Endothelial cell (in vitro differentiated cells): ENCODE results near the gene SLF1. TPM values are rescaled to one million over a fixed set of nuclear protein-coding genes. Genes with fewer than 3 reads are reported as not detected.

Experiments used
- DNase-seq: peaks from one replicate; pipeline ENCODE4 v3.0.0; 2021; ENCODE audit warnings: low spot score
- H3K27ac Mint-ChIP-seq: one replicate; pipeline ENCODE4 v1.8.0; 2021; ENCODE audit warnings: mixed read lengths, inconsistent platforms; ENCODE audit not compliant: unreplicated experiment
- H3K27me3 Mint-ChIP-seq: one replicate; pipeline ENCODE4 v1.8.0; 2021; ENCODE audit warnings: mild to moderate bottlenecking, moderate library complexity, mixed read lengths, inconsistent platforms; ENCODE audit not compliant: unreplicated experiment
- H3K36me3 Mint-ChIP-seq: one replicate; pipeline ENCODE4 v1.8.0; 2021; ENCODE audit warnings: mild to moderate bottlenecking, low read depth, mixed read lengths, inconsistent platforms; ENCODE audit not compliant: unreplicated experiment
- H3K4me1 Mint-ChIP-seq: one replicate; pipeline ENCODE4 v1.8.0; 2021; ENCODE audit warnings: mild to moderate bottlenecking, mixed read lengths, inconsistent platforms; ENCODE audit not compliant: unreplicated experiment
- H3K4me3 Mint-ChIP-seq: one replicate; pipeline ENCODE4 v1.8.0; 2021; ENCODE audit warnings: mild to moderate bottlenecking, mixed read lengths, inconsistent platforms; ENCODE audit not compliant: unreplicated experiment
- H3K9me3 Mint-ChIP-seq: one replicate; pipeline ENCODE4 v1.8.0; 2021; ENCODE audit warnings: mixed read lengths, inconsistent platforms; ENCODE audit not compliant: unreplicated experiment
- CTCF ChIP-seq: fragments of 200-600 bp; sonication (generic); IDR thresholded peaks from one replicate; pipeline ENCODE4 v1.5.0; 2021; ENCODE audit warnings: antibody characterized with exemption; ENCODE audit not compliant: unreplicated experiment
- total RNA-seq: library from RNA; stranded (reverse); fragmentation: NEBNext Ultra II Directional; extraction: Animal tissue kit (Norgen Biotek cat#: 25700); gene quantifications from one replicate; pipeline ENCODE4 v1.2.1, GENCODE V29; 2021; ENCODE audit not compliant: unreplicated experiment

The SLF1 gene
- total RNA-seq, 1 donor from 2014 or later: 4.6 TPM

- TF ChIP-seq CTCF: no peak
- Mint-ChIP-seq H3K27me3 (peaks cover 6% of the 10 kb centered on the region), H3K9me3 (no peaks in the 10 kb centered on the region), H3K4me3 (no peak overlapping the region), H3K36me3 (no peaks in the 10 kb centered on the region), H3K27ac (no peak overlapping the region), H3K4me1 (peaks cover 6% of the 10 kb centered on the region)
- no peak for DNase-seq
These were observed 1.8 kb downstream of the SLF1 start for GRCh38 chr5:94620256-94620655.

GRCh38 chr5:94621763-94622162 lies 3.3 kb downstream of the SLF1 start:
- Mint-ChIP-seq H3K4me3 (no peak overlapping the region), H3K27ac (no peak overlapping the region), H3K36me3 (no peaks in the 10 kb centered on the region), H3K4me1 (peaks cover 6% of the 10 kb centered on the region), H3K9me3 (no peaks in the 10 kb centered on the region), H3K27me3 (peaks cover 6% of the 10 kb centered on the region)
- no peak for DNase-seq
- no peak for TF ChIP-seq CTCF

- no peak overlapping the region for H3K27ac Mint-ChIP-seq
- no peak overlapping the region for H3K4me3 Mint-ChIP-seq
- H3K9me3 Mint-ChIP-seq: no peaks in the 10 kb centered on the region
- no peak for DNase-seq
- TF ChIP-seq CTCF: no peak
- H3K36me3 Mint-ChIP-seq: no peaks in the 10 kb centered on the region
- H3K27me3 Mint-ChIP-seq: peaks cover 4% of the 10 kb centered on the region
- peaks cover 6% of the 10 kb centered on the region for H3K4me1 Mint-ChIP-seq
These were observed 4.5 kb downstream of the SLF1 start for GRCh38 chr5:94623011-94623410.

- H3K9me3 Mint-ChIP-seq: no peaks in the 10 kb centered on the region
- H3K4me1 Mint-ChIP-seq: peaks cover 6% of the 10 kb centered on the region
- H3K27me3 Mint-ChIP-seq: peaks cover 3% of the 10 kb centered on the region
- TF ChIP-seq CTCF: no peak
- no peak for DNase-seq
- H3K27ac Mint-ChIP-seq: no peak overlapping the region
- no peaks in the 10 kb centered on the region for H3K36me3 Mint-ChIP-seq
- no peak overlapping the region for H3K4me3 Mint-ChIP-seq
These were observed 5.4 kb downstream of the SLF1 start for GRCh38 chr5:94623877-94624276.

GRCh38 chr5:94627191-94627590 lies 8.7 kb downstream of the SLF1 start:
- no peaks in the 10 kb centered on the region for H3K9me3 Mint-ChIP-seq
- DNase-seq: no peak
- no peak overlapping the region for H3K4me3 Mint-ChIP-seq
- no peak for TF ChIP-seq CTCF
- no peaks in the 10 kb centered on the region for H3K36me3 Mint-ChIP-seq
- no peaks in the 10 kb centered on the region for H3K27me3 Mint-ChIP-seq
- no peak overlapping the region for H3K27ac Mint-ChIP-seq
- H3K4me1 Mint-ChIP-seq: peaks cover 2% of the 10 kb centered on the region
